Testis (tissue), 2 donors: ENCODE results near the gene DUS2.

Experiments used
- POLR2A ChIP-seq: fragments of 450-650 bp; IDR thresholded peaks from one replicate; pipeline ENCODE4 v1.6.1; 2017; ENCODE audit warnings: antibody characterized with exemption, mild to moderate bottlenecking, moderate library complexity
- TF ChIP-seq, protein P1 (sequence below), 3 experiments: fragments of 450-650 bp in 2 of 3; fragments of 200-600 bp in 1 of 3; sonication (generic) in 1 of 3; IDR thresholded peaks; one replicate each; pipeline ENCODE4 v1.5.1; 2016 to 2019; ENCODE audit warnings: antibody characterized with exemption in 3 of 3, mild to moderate bottlenecking in 2 of 3, moderate library complexity in 1 of 3

DNA sequence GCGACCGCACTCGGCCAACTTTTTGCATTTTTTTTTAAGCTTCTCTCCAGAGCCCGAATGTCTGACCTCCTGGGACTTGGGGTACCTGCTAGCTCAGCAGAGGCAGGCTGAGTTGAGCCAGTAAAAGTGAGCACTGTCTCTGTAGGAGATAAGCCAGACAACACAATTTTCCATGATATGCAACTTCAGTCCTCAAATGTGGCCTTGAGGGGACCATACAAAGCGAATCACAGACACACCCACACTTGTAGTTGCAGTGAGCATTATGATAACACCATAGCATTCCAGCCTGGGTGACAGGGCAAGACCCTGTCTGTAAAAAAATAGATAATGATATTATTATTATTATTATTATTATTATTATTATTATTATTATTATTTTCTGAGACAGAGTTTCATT is 26.4 kb upstream of the DUS2 start:
- TF ChIP-seq, protein P1, sequence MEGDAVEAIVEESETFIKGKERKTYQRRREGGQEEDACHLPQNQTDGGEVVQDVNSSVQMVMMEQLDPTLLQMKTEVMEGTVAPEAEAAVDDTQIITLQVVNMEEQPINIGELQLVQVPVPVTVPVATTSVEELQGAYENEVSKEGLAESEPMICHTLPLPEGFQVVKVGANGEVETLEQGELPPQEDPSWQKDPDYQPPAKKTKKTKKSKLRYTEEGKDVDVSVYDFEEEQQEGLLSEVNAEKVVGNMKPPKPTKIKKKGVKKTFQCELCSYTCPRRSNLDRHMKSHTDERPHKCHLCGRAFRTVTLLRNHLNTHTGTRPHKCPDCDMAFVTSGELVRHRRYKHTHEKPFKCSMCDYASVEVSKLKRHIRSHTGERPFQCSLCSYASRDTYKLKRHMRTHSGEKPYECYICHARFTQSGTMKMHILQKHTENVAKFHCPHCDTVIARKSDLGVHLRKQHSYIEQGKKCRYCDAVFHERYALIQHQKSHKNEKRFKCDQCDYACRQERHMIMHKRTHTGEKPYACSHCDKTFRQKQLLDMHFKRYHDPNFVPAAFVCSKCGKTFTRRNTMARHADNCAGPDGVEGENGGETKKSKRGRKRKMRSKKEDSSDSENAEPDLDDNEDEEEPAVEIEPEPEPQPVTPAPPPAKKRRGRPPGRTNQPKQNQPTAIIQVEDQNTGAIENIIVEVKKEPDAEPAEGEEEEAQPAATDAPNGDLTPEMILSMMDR (IDR thresholded peaks at IDR 0.05) = no peak
- TF ChIP-seq POLR2A = no peak
